Ascending aorta (tissue), 2 donors: ENCODE data around the gene GNG13. TPM values are rescaled to one million over a fixed set of nuclear protein-coding genes. Genes with fewer than 3 reads are reported as not detected.

Experiments
- DNase-seq, 2 donors: peaks; one replicate each; pipeline ENCODE4 v3.0.0-alpha.2; 2019; ENCODE audit warnings: low spot score in 2 of 2
- H3K27ac ChIP-seq, 2 donors: fragments of 200-600 bp; sonication (generic); one replicate each; pipeline ENCODE4 v1.5.1; 2016 to 2017; ENCODE audit warnings: mild to moderate bottlenecking in 1 of 2
- H3K27me3 ChIP-seq: fragments of 200-600 bp; sonication (generic); one replicate; pipeline ENCODE4 v1.5.1; 2017
- H3K36me3 ChIP-seq, 2 donors: fragments of 200-600 bp; sonication (generic); one replicate each; pipeline ENCODE4 v1.5.1; 2016
- H3K4me1 ChIP-seq, 2 donors: fragments of 200-600 bp; sonication (generic); one replicate each; pipeline ENCODE4 v1.5.1; 2016 to 2017; ENCODE audit warnings: mild to moderate bottlenecking in 1 of 2
- H3K4me3 ChIP-seq, 2 donors: fragments of 200-600 bp; sonication (generic); one replicate each; pipeline ENCODE4 v1.5.1; 2016 to 2017; ENCODE audit warnings: mild to moderate bottlenecking in 1 of 2
- H3K9me3 ChIP-seq, 2 donors: fragments of 200-600 bp; sonication (generic); one replicate each; pipeline ENCODE4 v1.5.1; 2016
- CTCF ChIP-seq, 3 experiments: fragments of 200-600 bp in 2 of 3; fragments of 450-650 bp in 1 of 3; sonication (generic) in 2 of 3; IDR thresholded peaks; one replicate each; pipeline ENCODE4 v1.5.1; 2016 to 2019; ENCODE audit warnings: antibody characterized with exemption in 3 of 3, mild to moderate bottlenecking in 1 of 3, moderate library complexity in 1 of 3
- intact Hi-C: fragments of 100-400 bp; cut with DNase I; formaldehyde crosslinking; loops from one replicate; pipeline ENCODE4 v1.15.1; 2023
- total RNA-seq: library from RNA; depleted of rRNA; stranded (reverse); fragments of >200 nt; gene quantifications from one replicate; pipeline ENCODE4 v1.1.0, GENCODE V29; 2016

GNG13 gene
- total RNA-seq, 1 donor from 2014 or later, result not detected

GRCh38 chr16:793414-793813 is 7.1 kb downstream of the GNG13 start:
- no peak overlapping the region for H3K4me3 ChIP-seq
- intact Hi-C loops, result no loop called here
- peaks cover 7 to 8% of the 10 kb centered on the region in 2 donors for H3K4me1 ChIP-seq
- TF ChIP-seq CTCF (IDR thresholded peaks at IDR 0.05), result no peak
- no peaks in the 10 kb centered on the region for H3K36me3 ChIP-seq
- no peaks in the 10 kb centered on the region for H3K27me3 ChIP-seq
- H3K9me3 ChIP-seq, result no peaks in the 10 kb centered on the region
- DNase-seq, result no peak
- no peak overlapping the region for H3K27ac ChIP-seq

- intact Hi-C loops, result no loop called here
Observed at GRCh38 chr16:792221-792995, 8.1 kb downstream of the GNG13 start.

GRCh38 chr16:791131-791530 is 9.4 kb downstream of the GNG13 start:
- no peak overlapping the region for H3K27ac ChIP-seq
- no peaks in the 10 kb centered on the region for H3K9me3 ChIP-seq
- H3K27me3 ChIP-seq, result no peaks in the 10 kb centered on the region
- no peak for TF ChIP-seq CTCF (IDR thresholded peaks at IDR 0.05)
- peaks cover 7 to 17% of the 10 kb centered on the region in 2 donors for H3K4me1 ChIP-seq
- H3K4me3 ChIP-seq, result no peak overlapping the region
- no peak for DNase-seq
- intact Hi-C loops, result no loop called here
- peaks cover 0 to 5% of the 10 kb centered on the region in 2 donors for H3K36me3 ChIP-seq

More at GRCh38 chr16:792221-792995, 8.1 kb downstream of the GNG13 start:
- H3K36me3 ChIP-seq, result no peaks in the 10 kb centered on the region
- no peak for DNase-seq
- H3K4me3 ChIP-seq, result no peak overlapping the region
- no peaks in the 10 kb centered on the region for H3K27me3 ChIP-seq
- H3K27ac ChIP-seq, result no peak overlapping the region
- H3K4me1 ChIP-seq, result peaks cover 7 to 13% of the 10 kb centered on the region in 2 donors
- H3K9me3 ChIP-seq, result no peaks in the 10 kb centered on the region
- TF ChIP-seq CTCF (IDR thresholded peaks at IDR 0.05), result no peak

- Histone ChIP-seq H3K4me3 (no peak overlapping the region), H3K4me1 (peaks cover 7 to 17% of the 10 kb centered on the region in 2 donors), H3K36me3 (peaks cover 0 to 9% of the 10 kb centered on the region in 2 donors), H3K27ac (no peak overlapping the region), H3K27me3 (no peaks in the 10 kb centered on the region), H3K9me3 (no peaks in the 10 kb centered on the region)
- no peak for DNase-seq
- no peak for TF ChIP-seq CTCF (IDR thresholded peaks at IDR 0.05)
- intact Hi-C loops, result no loop called here
Observed at GRCh38 chr16:790086-790485, 10.4 kb downstream of the GNG13 start.

GRCh38 chr16:789191-789850 is 11.2 kb downstream of the GNG13 start:
- H3K4me3 ChIP-seq, result peak overlapping the region; percentile 81 to 92
- peaks cover 0 to 9% of the 10 kb centered on the region in 2 donors for H3K36me3 ChIP-seq
- H3K4me1 ChIP-seq, result peaks cover 7 to 17% of the 10 kb centered on the region in 2 donors
- intact Hi-C loops, result loop anchor here (2.0 to 10.0 kb wide), 4 partner anchors 49 to 265 kb away; partner anchors contain the start of genes CIAO3, LMF1 and METRN
- no peaks in the 10 kb centered on the region for H3K27me3 ChIP-seq
- DNase-seq, result no peak
- no peaks in the 10 kb centered on the region for H3K9me3 ChIP-seq
- TF ChIP-seq CTCF (IDR thresholded peaks at IDR 0.05), result no peak
- H3K27ac ChIP-seq, result no peak overlapping the region
